Measurements from ENCODE around the gene CAND2. TPM values are rescaled to one million over a fixed set of nuclear protein-coding genes. Genes with fewer than 3 reads are reported as not detected.
"Not testable (repeated sequence)": the region's sequence is repeated elsewhere in the genome, so short reads cannot be mapped to it uniquely, and the experiment has no call there.

The CAND2 gene
- total and polyA plus RNA-seq, 9 donors = 3.5 to 25.1 (median 16.6) TPM

DNA sequence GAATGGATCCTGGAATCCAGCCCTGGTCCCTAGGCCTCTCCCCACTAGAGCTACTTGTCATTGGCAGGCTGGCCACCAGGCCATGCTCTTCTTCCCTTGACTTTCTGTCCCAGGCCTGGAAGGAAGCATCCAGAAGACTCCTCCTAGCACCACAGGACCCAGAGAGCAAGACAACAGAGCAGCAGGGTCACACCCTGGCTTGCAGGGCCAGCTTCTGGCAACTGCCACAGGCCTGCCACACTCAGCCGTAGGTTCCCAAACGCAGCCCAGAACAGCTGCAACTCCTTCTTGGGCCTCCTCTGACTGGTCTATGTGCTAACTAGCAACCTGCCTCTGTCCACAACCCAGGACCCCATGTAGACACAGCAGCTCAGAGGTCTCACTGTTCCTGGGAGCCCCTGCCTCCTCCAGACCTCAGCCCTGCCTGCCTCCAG lies 81.7 kb downstream of the CAND2 start:
- TF ChIP-seq, protein P1, sequence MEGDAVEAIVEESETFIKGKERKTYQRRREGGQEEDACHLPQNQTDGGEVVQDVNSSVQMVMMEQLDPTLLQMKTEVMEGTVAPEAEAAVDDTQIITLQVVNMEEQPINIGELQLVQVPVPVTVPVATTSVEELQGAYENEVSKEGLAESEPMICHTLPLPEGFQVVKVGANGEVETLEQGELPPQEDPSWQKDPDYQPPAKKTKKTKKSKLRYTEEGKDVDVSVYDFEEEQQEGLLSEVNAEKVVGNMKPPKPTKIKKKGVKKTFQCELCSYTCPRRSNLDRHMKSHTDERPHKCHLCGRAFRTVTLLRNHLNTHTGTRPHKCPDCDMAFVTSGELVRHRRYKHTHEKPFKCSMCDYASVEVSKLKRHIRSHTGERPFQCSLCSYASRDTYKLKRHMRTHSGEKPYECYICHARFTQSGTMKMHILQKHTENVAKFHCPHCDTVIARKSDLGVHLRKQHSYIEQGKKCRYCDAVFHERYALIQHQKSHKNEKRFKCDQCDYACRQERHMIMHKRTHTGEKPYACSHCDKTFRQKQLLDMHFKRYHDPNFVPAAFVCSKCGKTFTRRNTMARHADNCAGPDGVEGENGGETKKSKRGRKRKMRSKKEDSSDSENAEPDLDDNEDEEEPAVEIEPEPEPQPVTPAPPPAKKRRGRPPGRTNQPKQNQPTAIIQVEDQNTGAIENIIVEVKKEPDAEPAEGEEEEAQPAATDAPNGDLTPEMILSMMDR (IDR thresholded peaks at IDR 0.05) = no peak
- TF ChIP-seq POLR2A (IDR thresholded peaks at IDR 0.05) (no peak), EP300 (IDR thresholded peaks at IDR 0.05) (no peak)
- Histone ChIP-seq H3K9me3 (no peaks in the 10 kb centered on the region), H3K27ac (peak overlapping the region in 1 of 2 donors; percentile 28), H3K27me3 (no peaks in the 10 kb centered on the region), H3K36me3 (no peaks in the 10 kb centered on the region), H3K4me3 (no peak overlapping the region), H3K4me1 (ENCODE audit: insufficient read depth) (peaks cover 27% of the 10 kb centered on the region)
- 23 to 72% (median 48%) methylated on average over 2 of the region's 2 CpGs for WGBS, 3 donors
- intact Hi-C loops (cut with DNase I) = loop anchor here in 1 of 4 donors (1.0 kb wide), 1 partner anchor 48 kb away; no protein-coding TSS in a partner anchor
- no peak for DNase-seq

DNA sequence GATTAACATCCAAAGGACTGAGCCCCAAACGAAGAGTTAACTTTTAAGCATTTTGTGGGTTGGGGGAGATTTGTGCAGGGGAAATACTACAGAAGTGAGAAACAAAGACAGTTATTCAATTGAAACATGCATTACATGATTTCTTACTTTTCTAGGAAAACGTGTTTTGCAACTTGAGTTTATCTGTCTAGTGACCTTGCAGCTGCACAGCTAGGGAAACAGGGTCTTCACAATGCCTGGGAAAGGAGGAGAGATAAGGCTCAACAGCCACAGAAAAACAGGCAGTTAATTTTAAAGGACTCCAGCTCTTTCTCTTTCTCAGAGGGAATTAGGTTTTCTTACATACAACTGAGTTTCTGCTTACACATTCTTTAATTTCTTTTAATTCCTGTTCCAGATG lies 82.3 kb downstream of the CAND2 start:
- peak overlapping the region in 1 of 2 donors; percentile 14 for H3K27ac ChIP-seq

DNA sequence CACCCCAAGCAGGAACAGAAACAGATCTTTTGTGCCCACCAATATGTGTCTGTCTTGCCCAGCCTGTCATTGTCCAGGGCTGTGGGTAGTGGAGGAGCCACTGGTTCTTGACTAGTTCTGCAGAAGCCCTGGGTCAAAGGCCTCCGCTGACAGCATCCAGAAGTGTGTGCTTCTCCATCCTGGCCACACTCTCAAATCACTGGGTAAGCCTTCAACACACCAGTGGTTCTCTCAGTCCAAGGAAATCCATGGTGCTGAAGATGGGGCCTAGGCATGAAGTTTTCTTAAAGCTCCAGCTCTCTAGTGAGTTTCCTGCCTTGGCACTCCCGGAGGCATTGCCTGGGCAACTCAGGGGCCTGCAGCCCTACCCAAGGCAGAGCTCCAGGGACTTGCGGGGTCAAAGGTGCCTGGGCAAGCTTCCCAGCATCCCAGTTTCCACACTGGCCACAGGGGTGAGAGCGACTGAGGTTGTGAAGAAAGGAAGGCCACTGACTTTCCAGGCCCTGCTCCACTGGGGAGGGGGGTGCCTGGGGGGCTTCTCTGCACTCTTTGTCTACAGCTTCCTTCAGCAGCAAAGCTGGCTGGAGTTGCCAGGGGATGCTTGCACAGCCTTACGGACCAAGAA lies 82.8 kb downstream of the CAND2 start:
- no peaks in the 10 kb centered on the region for H3K36me3 ChIP-seq
- no peak overlapping the region for H3K4me3 ChIP-seq
- intact Hi-C loops (cut with DNase I) = no loop called here
- no peak for DNase-seq
- H3K27me3 ChIP-seq = no peaks in the 10 kb centered on the region
- 54 to 80% (median 62%) methylated on average over 5 of the region's 5 CpGs for WGBS, 3 donors
- no peak for TF ChIP-seq EP300 (IDR thresholded peaks at IDR 0.05)
- no peak for TF ChIP-seq POLR2A (IDR thresholded peaks at IDR 0.05)
- TF ChIP-seq, protein P1 (IDR thresholded peaks at IDR 0.05) = no peak
- peak overlapping the region in 1 of 2 donors; percentile 14 for H3K27ac ChIP-seq
- H3K9me3 ChIP-seq = no peaks in the 10 kb centered on the region
- peaks cover 27% of the 10 kb centered on the region for H3K4me1 ChIP-seq (ENCODE audit: insufficient read depth)

More for the DNA sequence above, 82.3 kb downstream of the CAND2 start:
- not testable (repeated sequence) for DNase-seq, H3K27me3 ChIP-seq, H3K36me3 ChIP-seq, H3K4me3 ChIP-seq, H3K9me3 ChIP-seq
- peaks cover 27% of the 10 kb centered on the region for H3K4me1 ChIP-seq (ENCODE audit: insufficient read depth)
- 12 to 29% (median 13%) methylated on average over 2 of the region's 2 CpGs for WGBS, 3 donors
- intact Hi-C loops (cut with DNase I) = loop anchor here in 1 of 4 donors (1.0 kb wide), 1 partner anchor 48 kb away; no protein-coding TSS in a partner anchor

DNA sequence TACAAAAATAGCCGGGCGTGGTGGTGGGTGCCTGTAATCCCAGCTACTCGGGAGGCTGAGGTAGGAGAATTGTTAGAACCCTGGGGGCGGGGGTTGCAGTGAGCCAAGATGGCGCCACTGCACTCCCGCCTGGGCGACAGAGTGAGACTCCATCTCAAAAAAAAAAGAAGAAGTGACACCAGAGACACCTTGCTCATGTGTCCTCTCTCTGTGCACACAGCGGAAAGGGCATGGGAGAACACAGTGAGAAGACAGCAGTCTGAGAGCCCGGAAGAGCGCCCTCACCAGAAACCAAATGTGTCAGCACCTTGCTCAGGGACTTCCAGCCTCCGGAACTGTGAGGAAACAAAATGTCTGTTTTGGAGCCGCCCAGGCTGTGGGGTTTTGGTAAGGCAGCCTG lies 85.4 kb downstream of the CAND2 start:
- not testable (repeated sequence) for H3K36me3 ChIP-seq, H3K9me3 ChIP-seq, DNase-seq, H3K27me3 ChIP-seq, H3K4me3 ChIP-seq, H3K27ac ChIP-seq
- peaks cover 21% of the 10 kb centered on the region for H3K4me1 ChIP-seq (ENCODE audit: insufficient read depth)
- 94 to 95% (median 94%) methylated on average over 12 of the region's 12 CpGs for WGBS, 3 donors
- intact Hi-C loops (cut with DNase I) = loop anchor here in 1 of 4 donors (5.0 kb wide), 1 partner anchor 105 kb away; no protein-coding TSS in a partner anchor

DNA sequence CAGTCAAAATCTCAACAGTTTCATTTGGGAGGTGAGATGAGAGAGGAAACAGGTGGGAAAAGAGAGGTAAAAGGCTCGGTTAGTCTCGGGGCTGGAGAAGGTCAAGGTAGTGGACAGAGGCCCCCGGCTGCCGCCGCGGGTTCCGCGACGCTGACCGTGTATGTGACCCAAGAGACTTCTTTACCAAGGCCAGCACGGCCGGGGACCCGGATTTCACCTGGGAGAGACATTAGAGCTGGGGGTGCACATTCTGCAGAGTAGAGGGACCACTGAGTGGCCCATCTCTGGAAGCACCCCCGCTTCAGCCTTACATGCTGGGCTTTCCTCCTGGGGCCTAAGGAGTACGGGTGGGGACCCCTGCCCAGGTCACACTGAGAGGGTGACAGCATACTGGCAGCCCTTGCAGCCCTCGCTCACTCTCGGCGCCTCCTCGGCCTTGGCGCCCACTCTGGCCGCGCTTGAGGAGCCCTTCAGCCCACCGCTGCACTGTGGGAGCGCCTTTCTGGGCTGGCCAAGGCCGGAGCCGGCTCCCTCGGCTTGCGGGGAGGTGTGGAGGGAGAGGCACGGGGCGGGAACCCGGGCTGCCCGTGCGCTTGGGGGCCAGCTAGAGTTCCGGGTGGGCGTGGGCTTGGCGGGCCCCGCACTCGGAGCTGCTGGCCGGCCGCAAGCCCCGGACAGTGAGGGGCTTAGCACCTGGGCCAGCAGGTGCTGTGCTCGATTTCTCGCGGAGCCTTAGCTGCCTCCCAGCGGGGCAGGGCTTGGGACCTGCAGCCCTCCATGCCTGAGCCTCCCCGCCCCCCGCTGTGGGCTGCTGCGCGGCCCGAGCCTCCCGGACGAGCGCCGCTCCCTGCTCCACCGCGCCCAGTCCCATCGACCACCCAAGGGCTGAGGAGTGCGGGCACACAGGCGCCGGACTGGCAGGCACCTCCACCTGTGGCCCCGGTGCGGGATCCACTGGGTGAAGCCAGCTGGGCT lies 86.1 kb downstream of the CAND2 start:
- H3K4me3 ChIP-seq = no peak overlapping the region
- H3K36me3 ChIP-seq = no peaks in the 10 kb centered on the region
- WGBS, 3 donors = 86 to 92% (median 87%) methylated on average over 62 of the region's 62 CpGs
- H3K27ac ChIP-seq = no peak overlapping the region
- H3K9me3 ChIP-seq = no peaks in the 10 kb centered on the region
- intact Hi-C loops (cut with DNase I) = loop anchor here in 1 of 4 donors (5.0 kb wide), 1 partner anchor 105 kb away; no protein-coding TSS in a partner anchor
- H3K27me3 ChIP-seq = no peaks in the 10 kb centered on the region
- peaks cover 19% of the 10 kb centered on the region for H3K4me1 ChIP-seq (ENCODE audit: insufficient read depth)
- TF ChIP-seq, protein P1 (IDR thresholded peaks at IDR 0.05) = no peak
- TF ChIP-seq EP300 (IDR thresholded peaks at IDR 0.05) (no peak), POLR2A (IDR thresholded peaks at IDR 0.05) (no peak)
- DNase-seq = no peak
